GM23248 (cell line): Measurements from ENCODE around the gene MEIKIN.

Source experiments
- EZH2 ChIP-seq: fragments of 200-600 bp; sonication (generic); IDR thresholded peaks from 2 replicates; pipeline ENCODE4 v1.6.1; 2018; ENCODE audit warnings: antibody characterized with exemption, mild to moderate bottlenecking; ENCODE audit not compliant: insufficient read depth, poor library complexity, severe bottlenecking
- EZH2phosphoT487 ChIP-seq: fragments of 200-600 bp; sonication (generic); IDR thresholded peaks from 2 replicates; pipeline ENCODE4 v1.6.1; 2018; ENCODE audit warnings: antibody characterized with exemption, moderate library complexity, mild to moderate bottlenecking, low read depth; ENCODE audit not compliant: insufficient read depth

- TF ChIP-seq EZH2: no peak
- TF ChIP-seq EZH2phosphoT487: no peak
Observed at GRCh38 chr5:131994533-131995226, 49.2 kb upstream of the MEIKIN start.
